ENCODE measurements around the gene ITGA7.
A peak's percentile ranks its signal among the peaks of the same experiment; 100 is the strongest.

The ITGA7 gene

DNA sequence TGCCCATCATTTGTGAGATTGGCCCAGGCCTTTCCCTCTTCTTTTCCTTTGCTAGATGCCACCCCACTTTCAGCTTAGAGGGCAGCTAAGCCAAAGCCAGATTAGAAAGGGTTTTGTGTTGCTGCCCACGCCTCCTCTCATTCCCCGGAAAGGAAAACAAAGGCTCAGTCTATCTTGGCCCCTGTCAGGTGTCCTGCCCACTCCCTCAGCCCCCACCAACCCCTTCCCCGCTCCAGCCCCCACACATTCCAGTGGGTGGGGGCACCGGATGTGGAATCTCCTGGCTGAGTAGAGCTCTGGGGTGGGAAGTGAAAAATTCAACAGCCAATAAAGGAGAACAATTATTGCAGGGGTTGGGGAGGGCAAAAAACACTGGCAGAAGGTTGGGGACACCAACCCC lies 10.3 kb upstream of the ITGA7 start:
- no peak for DNase-seq

DNA sequence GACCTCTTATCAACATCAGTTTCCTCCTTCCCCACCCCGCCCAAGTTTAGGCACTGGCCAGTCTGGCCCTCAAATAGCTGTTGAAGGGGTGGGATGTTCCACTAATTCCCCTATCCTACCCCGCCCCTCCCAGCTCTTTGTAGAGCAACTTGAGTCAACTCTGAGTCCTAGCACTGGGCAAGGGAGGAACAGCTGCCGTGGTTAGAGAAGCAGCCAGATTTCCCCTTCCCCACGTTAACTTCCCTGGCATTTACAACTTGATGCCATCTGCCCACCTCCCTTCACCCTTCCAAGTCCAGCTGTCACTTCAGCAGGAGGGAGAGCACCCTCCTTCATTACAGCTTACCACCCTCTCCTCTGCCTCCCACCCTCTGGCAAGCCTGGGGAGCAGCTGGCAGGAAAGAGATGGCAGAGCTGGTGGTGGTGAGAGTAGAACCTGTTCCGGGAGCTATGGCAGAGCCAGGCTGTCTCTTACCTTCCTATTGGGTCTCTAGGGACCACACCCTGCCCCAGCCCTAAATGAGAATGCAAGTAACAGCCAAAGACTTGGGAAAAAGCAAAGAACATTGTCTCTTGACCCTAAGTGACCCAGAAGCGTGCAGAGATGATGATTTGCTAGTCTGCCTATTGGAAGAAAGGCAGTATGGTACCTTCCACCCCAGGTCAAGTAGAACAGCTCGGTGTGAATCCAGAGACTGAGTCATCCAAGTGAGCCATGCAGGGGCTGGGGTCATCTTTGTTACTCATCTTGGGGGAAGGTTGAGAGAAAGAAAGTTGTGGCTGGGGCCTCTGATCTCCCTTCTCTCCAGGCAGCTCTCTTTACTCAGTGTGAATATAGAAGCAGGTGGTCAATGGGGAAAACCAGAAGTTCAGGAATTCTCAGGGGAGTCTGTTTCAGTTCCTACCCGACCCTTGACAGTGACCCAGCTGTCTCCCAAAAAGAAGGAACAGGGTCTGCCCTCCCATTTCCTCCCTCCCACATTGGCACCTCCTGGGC lies 9.6 kb upstream of the ITGA7 start:
- no peak for DNase-seq

DNA sequence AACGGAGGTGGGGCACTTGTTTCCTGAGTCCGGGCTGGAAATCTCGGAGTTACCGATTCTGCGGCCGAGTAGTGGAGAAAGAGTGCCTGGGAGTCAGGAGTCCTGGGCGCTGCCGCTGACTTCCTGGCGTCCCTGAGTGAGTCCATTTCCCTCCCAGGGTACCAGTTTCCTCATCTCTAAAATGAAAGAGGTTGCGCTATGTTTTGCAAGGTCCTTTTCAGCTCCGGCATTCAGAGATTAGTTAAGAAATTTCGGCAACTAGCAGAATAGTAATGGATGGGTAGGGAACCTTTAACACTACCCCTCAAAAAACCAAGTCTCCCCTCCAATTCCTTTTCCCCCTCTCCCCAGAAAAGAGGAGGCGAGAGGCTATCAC lies 8.9 kb upstream of the ITGA7 start:
- no peak for DNase-seq

DNA sequence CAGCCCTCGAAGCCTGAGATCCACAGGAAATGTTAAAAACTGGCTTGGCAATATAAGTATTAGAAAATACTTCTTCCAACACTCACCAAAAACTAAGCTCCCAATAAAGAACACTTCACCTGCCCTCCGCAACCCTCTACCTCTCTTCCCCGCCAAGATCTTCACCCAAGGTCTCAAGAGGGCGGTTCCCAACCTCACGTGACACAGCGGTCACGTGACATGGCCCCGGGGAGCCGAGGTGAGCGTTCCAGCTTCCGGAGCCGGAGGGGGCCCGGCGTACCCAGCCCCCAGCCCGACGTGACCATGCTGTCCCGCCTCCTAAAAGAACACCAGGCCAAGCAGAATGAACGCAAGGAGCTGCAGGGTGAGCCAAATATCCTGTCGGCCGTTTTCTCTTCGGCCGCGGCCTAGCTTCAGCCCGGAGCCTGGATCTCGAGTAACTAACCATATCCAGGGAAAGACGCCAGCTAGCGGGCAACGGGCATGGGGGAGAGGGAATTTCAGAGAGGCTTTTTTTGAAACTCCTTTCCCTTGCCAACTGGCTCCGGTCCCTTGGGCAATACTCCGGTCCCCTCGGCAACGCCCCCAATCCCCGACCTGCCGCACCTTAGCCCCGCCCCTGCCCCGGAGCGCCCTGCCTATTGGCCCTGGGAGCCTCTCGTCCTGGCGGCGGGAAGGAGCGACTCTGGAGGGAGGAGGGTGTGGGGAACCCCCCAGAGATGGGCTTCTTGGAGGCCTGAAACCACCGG lies 8.3 kb upstream of the ITGA7 start, which contains the start of gene BLOC1S1:
Gene BLOC1S1 (plus strand): TSS at position 214 of the 749 bp plus-strand sequence. CDS start 6 bp downstream, at position 220.
- DNase-seq, result peak; percentile 29

GRCh38 chr12:55715169-55715764 lies 7.6 kb upstream of the ITGA7 start:
- no peak for DNase-seq

- no peak for DNase-seq
These were observed 6.0 kb upstream of the ITGA7 start for GRCh38 chr12:55713721-55714120.

DNA sequence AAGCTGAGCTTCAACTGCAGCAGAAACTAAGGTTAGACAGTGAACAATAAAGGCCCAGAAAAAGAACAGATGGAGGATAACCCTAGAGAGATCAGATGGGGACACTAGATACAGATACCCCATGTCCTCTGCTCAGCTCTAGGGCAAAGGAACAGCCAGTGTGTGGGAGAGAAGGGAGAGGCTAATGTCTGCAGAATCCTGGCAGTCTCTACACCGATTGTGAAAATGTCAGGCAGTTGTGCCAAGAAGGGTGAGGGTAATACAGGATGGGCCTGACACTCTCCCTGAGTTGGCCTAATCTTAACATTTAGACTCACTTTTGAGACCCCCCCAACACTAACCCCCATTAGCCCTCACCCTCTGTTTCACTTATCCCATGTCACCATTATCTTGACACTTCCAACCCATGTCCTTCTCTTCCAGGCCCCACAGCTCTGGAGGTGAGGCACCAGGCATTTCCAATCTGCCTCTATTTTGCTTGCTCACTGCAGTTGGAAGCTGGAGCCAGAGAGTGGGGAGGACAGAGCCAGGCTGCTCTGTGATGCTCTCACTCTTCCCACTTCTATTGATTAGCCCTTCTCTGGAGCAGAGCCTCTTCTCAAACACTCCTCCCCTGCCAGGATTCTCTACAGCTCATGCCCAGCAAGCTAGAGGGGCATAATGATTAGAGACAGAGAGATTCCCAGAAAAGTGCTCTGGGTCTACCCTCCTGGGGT lies 5.2 kb upstream of the ITGA7 start:
- DNase-seq, result no peak

- no peak for DNase-seq
These were observed 4.3 kb upstream of the ITGA7 start for GRCh38 chr12:55711786-55712553.

- DNase-seq, result no peak
These were observed 1.1 kb upstream of the ITGA7 start for GRCh38 chr12:55708695-55709233.

GRCh38 chr12:55707219-55707671 lies 459 bp downstream of the ITGA7 start:
- DNase-seq, result no peak

GRCh38 chr12:55706568-55707218 lies 1.0 kb downstream of the ITGA7 start:
- no peak for DNase-seq

DNA sequence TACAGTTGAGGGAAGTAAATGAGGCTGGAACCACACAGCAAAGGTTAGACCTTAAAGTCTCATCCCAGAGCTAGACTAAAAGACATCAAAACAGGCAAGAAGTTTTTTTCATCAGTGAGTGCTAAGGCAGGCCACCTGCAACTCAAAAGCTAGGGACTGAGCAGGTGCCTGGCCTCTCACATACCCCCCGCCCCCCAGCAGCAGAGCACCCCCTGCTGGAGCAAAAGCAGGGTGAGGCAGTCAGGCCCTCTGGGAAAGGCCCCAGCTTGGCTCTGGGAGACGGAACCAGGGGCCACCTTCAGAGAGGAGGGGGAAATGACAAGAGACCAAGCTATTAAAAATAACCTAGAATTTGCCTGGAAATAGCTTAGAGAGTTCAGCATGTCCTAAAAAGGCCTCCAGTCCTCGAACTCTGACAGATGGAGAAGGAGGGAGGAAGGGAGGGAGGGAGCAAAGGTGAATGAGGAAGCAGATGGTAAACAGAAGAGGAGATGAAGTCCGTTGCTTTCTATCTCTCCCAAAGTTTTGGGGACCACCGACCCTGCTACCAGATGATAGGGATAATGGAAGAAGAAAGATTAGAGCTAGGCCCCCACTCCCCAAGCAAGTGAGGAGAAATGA lies 1.8 kb downstream of the ITGA7 start:
- no peak for DNase-seq

DNA sequence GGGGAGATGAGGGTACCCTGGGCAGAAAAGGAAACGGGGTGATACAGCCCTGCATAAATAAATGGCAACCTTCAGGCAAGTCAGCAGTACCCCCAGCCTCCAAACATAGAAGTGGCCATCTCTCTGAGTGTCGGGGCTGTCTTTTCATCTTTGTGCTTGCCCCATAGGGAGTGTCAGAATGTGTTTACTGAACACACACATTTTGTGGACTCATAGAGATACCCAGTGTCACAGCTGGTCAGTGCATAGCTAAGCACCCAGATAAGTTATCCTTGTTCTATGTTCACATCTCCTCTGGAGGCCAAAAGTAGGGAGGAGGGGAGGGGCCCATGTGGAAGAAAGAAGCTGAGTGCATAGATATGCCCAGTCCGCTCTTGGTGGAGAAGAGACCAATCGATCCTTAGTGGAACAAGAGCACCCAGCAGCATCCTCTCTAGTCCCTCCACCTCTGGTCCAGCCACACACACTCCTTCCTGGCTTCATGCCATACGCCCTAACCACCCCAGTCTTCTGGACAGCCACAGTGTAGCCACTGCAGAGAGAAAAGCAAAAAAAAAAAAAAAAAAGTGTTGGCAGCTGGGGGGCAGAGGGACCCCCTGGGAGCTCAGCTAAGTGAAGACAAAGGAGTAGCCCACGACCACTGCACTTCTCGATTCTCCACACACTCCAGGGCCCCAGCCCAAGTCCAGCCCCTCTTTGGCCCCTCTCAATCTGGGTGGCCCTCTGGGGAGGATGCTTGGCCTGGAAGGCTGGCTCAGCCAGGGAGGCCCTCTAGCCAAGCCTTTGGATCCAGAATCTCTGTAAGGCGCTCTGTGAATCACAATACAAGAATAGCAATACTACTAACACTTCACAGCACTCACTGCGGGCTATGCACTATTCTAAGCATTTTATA lies 2.6 kb downstream of the ITGA7 start:
- DNase-seq, result no peak

- DNase-seq, result no peak
These were observed 3.6 kb downstream of the ITGA7 start for GRCh38 chr12:55703901-55704761.

- DNase-seq, result no peak
These were observed 4.4 kb downstream of the ITGA7 start for GRCh38 chr12:55703288-55703687.

- DNase-seq, result no peak
These were observed 4.8 kb downstream of the ITGA7 start for GRCh38 chr12:55702861-55703260.

DNA sequence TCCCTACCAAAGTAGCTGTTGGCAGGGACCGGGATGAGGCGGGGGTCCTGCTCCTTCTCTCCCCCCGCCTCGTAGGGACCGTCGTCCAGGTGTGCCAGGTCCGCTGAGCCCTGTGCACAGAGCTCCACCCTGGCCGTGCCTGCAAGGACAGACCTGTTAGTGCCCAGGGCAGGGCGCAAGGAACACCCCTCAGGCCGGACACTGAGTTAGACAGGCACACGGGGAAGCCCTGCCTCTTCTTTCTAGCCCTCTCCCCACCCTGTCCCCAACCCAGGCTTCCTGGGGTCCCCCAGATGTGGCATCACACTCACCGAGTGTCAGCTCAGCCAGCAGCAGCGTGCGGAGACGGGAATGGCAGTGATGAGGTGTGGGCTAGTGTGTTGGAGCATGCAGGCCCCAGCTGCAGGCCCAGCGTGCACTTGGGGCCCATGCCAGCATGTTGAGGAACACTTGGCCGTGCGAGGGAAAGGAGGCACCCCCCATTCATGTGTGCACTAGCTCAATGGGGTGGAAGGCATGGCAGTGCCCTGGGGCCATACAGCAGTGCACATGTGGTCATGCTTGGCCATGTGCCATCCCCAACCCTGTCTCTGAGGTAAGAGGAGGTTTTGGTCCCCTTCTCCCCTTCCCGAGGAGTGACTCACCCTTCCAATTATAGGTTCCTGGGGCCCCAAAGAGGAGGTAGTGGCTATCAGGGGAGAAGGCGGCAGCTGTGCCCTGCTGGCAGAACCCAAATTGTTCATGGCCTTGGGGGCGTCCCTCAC lies 7.3 kb downstream of the ITGA7 start:
- no peak for DNase-seq
